SJSA1 (cell line): Measurements from ENCODE around the gene FHOD3. TPM values are rescaled to one million over a fixed set of nuclear protein-coding genes. Genes with fewer than 3 reads are reported as not detected.

Experiments
- DNase-seq, 2 experiments: peaks; one replicate each; pipeline ENCODE4 v3.0.0-alpha.2; 2015 to 2020; ENCODE audit warnings: low spot score in 2 of 2, low read depth in 1 of 2
- H3K27ac ChIP-seq: fragments of 250-450 bp; sonication (Bioruptor Pico); 2 replicates; pipeline ENCODE4 v1.5.1; 2020; ENCODE audit warnings: mild to moderate bottlenecking, moderate library complexity
- H3K27me3 ChIP-seq: fragments of 250-450 bp; sonication (Bioruptor Pico); replicated peaks from 2 replicates; pipeline ENCODE4 v1.5.1; 2020; ENCODE audit warnings: mild to moderate bottlenecking, moderate library complexity
- H3K36me3 ChIP-seq: fragments of 250-450 bp; sonication (Bioruptor Pico); 2 replicates; pipeline ENCODE4 v1.5.1; 2020; ENCODE audit warnings: mild to moderate bottlenecking
- H3K4me1 ChIP-seq: fragments of 250-450 bp; sonication (Bioruptor Pico); replicated peaks from 2 replicates; pipeline ENCODE4 v1.6.1; 2021; ENCODE audit warnings: mild to moderate bottlenecking
- H3K4me3 ChIP-seq: fragments of 250-450 bp; sonication (Bioruptor Pico); 2 replicates; pipeline ENCODE4 v1.5.1; 2020; ENCODE audit warnings: mild to moderate bottlenecking
- H3K9me3 ChIP-seq: fragments of 250-450 bp; sonication (Bioruptor Pico); replicated peaks from 2 replicates; pipeline ENCODE4 v1.5.1; 2020; ENCODE audit warnings: mild to moderate bottlenecking
- total RNA-seq: library from RNA; depleted of rRNA; stranded (reverse); fragments of >200 nt; shearing (Covaris generic); gene quantifications from 2 replicates; pipeline ENCODE4 v1.2.3, GENCODE V29; 2014

FHOD3 gene
- total RNA-seq, 1 experiment from 2014 or later, result 0.53 TPM

GRCh38 chr18:36321658-36322407 lies 24.3 kb downstream of the FHOD3 start:
- DNase-seq, result no peak
- H3K27me3 ChIP-seq, result no peaks in the 10 kb centered on the region
- no peak overlapping the region for H3K27ac ChIP-seq
- no peaks in the 10 kb centered on the region for H3K36me3 ChIP-seq
- H3K9me3 ChIP-seq, result no peaks in the 10 kb centered on the region; the same call in 1 of the 2 replicates
- no peaks in the 10 kb centered on the region for H3K4me1 ChIP-seq
- no peak overlapping the region for H3K4me3 ChIP-seq

- Histone ChIP-seq H3K4me3 (no peak overlapping the region), H3K9me3 (no peaks in the 10 kb centered on the region; the same call in 1 of the 2 replicates), H3K4me1 (no peaks in the 10 kb centered on the region), H3K27me3 (no peaks in the 10 kb centered on the region), H3K36me3 (no peaks in the 10 kb centered on the region), H3K27ac (no peak overlapping the region)
- no peak for DNase-seq
These were observed 24.9 kb downstream of the FHOD3 start for GRCh38 chr18:36322408-36322728.

- no peak overlapping the region for H3K27ac ChIP-seq
- H3K36me3 ChIP-seq, result no peaks in the 10 kb centered on the region
- H3K4me1 ChIP-seq, result no peaks in the 10 kb centered on the region
- H3K27me3 ChIP-seq, result no peaks in the 10 kb centered on the region
- no peak overlapping the region for H3K4me3 ChIP-seq
- H3K9me3 ChIP-seq, result no peaks in the 10 kb centered on the region; the same call in 1 of the 2 replicates
- DNase-seq, result no peak
These were observed 25.2 kb downstream of the FHOD3 start for GRCh38 chr18:36322734-36323133.

GRCh38 chr18:36323421-36323820 lies 25.9 kb downstream of the FHOD3 start:
- Histone ChIP-seq H3K36me3 (no peaks in the 10 kb centered on the region), H3K9me3 (no peaks in the 10 kb centered on the region), H3K4me1 (no peaks in the 10 kb centered on the region), H3K4me3 (no peak overlapping the region), H3K27ac (no peak overlapping the region), H3K27me3 (no peaks in the 10 kb centered on the region)
- DNase-seq, result no peak

- no peaks in the 10 kb centered on the region for H3K27me3 ChIP-seq
- no peak overlapping the region for H3K27ac ChIP-seq
- no peaks in the 10 kb centered on the region for H3K4me1 ChIP-seq
- DNase-seq, result no peak
- H3K36me3 ChIP-seq, result no peaks in the 10 kb centered on the region
- H3K4me3 ChIP-seq, result no peak overlapping the region
- no peaks in the 10 kb centered on the region for H3K9me3 ChIP-seq
These were observed 28.3 kb downstream of the FHOD3 start for GRCh38 chr18:36325846-36326245.

- Histone ChIP-seq H3K4me3 (no peak overlapping the region), H3K9me3 (no peaks in the 10 kb centered on the region), H3K4me1 (no peaks in the 10 kb centered on the region), H3K27ac (no peak overlapping the region), H3K36me3 (no peaks in the 10 kb centered on the region), H3K27me3 (no peaks in the 10 kb centered on the region)
- DNase-seq, result no peak
These were observed 29.3 kb downstream of the FHOD3 start for GRCh38 chr18:36326771-36327170.

GRCh38 chr18:36327352-36328316 lies 30.1 kb downstream of the FHOD3 start:
- no peaks in the 10 kb centered on the region for H3K4me1 ChIP-seq
- no peaks in the 10 kb centered on the region for H3K9me3 ChIP-seq
- no peaks in the 10 kb centered on the region for H3K27me3 ChIP-seq
- no peak overlapping the region for H3K27ac ChIP-seq
- no peak for DNase-seq
- H3K36me3 ChIP-seq, result no peaks in the 10 kb centered on the region
- H3K4me3 ChIP-seq, result no peak overlapping the region

- H3K9me3 ChIP-seq, result no peaks in the 10 kb centered on the region
- DNase-seq, result no peak
- H3K4me3 ChIP-seq, result no peak overlapping the region
- H3K27me3 ChIP-seq, result no peaks in the 10 kb centered on the region
- H3K27ac ChIP-seq, result no peak overlapping the region
- H3K4me1 ChIP-seq, result no peaks in the 10 kb centered on the region
- no peaks in the 10 kb centered on the region for H3K36me3 ChIP-seq
These were observed 30.9 kb downstream of the FHOD3 start for GRCh38 chr18:36328385-36328858.

- Histone ChIP-seq H3K36me3 (no peaks in the 10 kb centered on the region), H3K4me1 (no peaks in the 10 kb centered on the region), H3K27me3 (no peaks in the 10 kb centered on the region), H3K4me3 (no peak overlapping the region), H3K27ac (no peak overlapping the region), H3K9me3 (no peaks in the 10 kb centered on the region)
- DNase-seq, result no peak
These were observed 31.4 kb downstream of the FHOD3 start for GRCh38 chr18:36328916-36329315.

GRCh38 chr18:36329684-36330434 lies 32.3 kb downstream of the FHOD3 start:
- no peak overlapping the region for H3K4me3 ChIP-seq
- H3K27ac ChIP-seq, result no peak overlapping the region
- DNase-seq, result no peak
- H3K9me3 ChIP-seq, result no peaks in the 10 kb centered on the region
- H3K4me1 ChIP-seq, result no peaks in the 10 kb centered on the region
- no peaks in the 10 kb centered on the region for H3K27me3 ChIP-seq
- H3K36me3 ChIP-seq, result no peaks in the 10 kb centered on the region

- no peak for DNase-seq
- no peaks in the 10 kb centered on the region for H3K27me3 ChIP-seq
- no peak overlapping the region for H3K27ac ChIP-seq
- H3K4me1 ChIP-seq, result no peaks in the 10 kb centered on the region
- no peak overlapping the region for H3K4me3 ChIP-seq
- no peaks in the 10 kb centered on the region for H3K9me3 ChIP-seq
- H3K36me3 ChIP-seq, result no peaks in the 10 kb centered on the region
These were observed 33.0 kb downstream of the FHOD3 start for GRCh38 chr18:36330435-36331052.

GRCh38 chr18:36331521-36331971 lies 34.0 kb downstream of the FHOD3 start:
- Histone ChIP-seq H3K4me3 (no peak overlapping the region), H3K36me3 (no peaks in the 10 kb centered on the region), H3K27ac (no peak overlapping the region), H3K4me1 (no peaks in the 10 kb centered on the region), H3K9me3 (no peaks in the 10 kb centered on the region), H3K27me3 (no peaks in the 10 kb centered on the region)
- DNase-seq, result no peak

GRCh38 chr18:36333414-36333813 lies 35.9 kb downstream of the FHOD3 start:
- no peaks in the 10 kb centered on the region for H3K4me1 ChIP-seq
- no peak for DNase-seq
- no peak overlapping the region for H3K27ac ChIP-seq
- no peak overlapping the region for H3K4me3 ChIP-seq
- H3K36me3 ChIP-seq, result no peaks in the 10 kb centered on the region
- no peaks in the 10 kb centered on the region for H3K27me3 ChIP-seq
- H3K9me3 ChIP-seq, result no peaks in the 10 kb centered on the region
